Measurements from ENCODE around the gene PDZRN3.

- TF ChIP-seq CTCF (IDR thresholded peaks at IDR 0.05; ENCODE audit: insufficient read depth, low read depth, low read length) (no peak), EZH2 (IDR thresholded peaks at IDR 0.05; ENCODE audit: insufficient read depth, low read length) (no peak)
Observed at GRCh38 chr3:73341272-73341935, 283.3 kb downstream of the PDZRN3 start.

All from astrocyte (in vitro differentiated cells and primary cell).